ENCODE measurements around the gene MAP2K3. TPM values are rescaled to one million over a fixed set of nuclear protein-coding genes. Genes with fewer than 3 reads are reported as not detected.
A peak's percentile ranks its signal among the peaks of the same experiment; 100 is the strongest.

MAP2K3 gene
- total and polyA plus RNA-seq, 9 donors = 9.1 to 45.5 (median 17.6) TPM

GRCh38 chr17:21299981-21300600, 15.6 kb downstream of the MAP2K3 start:
- H3K36me3 ChIP-seq = no peaks in the 10 kb centered on the region
- no peak overlapping the region for H3K4me3 ChIP-seq
- no peak for DNase-seq
- TF ChIP-seq, protein P1, sequence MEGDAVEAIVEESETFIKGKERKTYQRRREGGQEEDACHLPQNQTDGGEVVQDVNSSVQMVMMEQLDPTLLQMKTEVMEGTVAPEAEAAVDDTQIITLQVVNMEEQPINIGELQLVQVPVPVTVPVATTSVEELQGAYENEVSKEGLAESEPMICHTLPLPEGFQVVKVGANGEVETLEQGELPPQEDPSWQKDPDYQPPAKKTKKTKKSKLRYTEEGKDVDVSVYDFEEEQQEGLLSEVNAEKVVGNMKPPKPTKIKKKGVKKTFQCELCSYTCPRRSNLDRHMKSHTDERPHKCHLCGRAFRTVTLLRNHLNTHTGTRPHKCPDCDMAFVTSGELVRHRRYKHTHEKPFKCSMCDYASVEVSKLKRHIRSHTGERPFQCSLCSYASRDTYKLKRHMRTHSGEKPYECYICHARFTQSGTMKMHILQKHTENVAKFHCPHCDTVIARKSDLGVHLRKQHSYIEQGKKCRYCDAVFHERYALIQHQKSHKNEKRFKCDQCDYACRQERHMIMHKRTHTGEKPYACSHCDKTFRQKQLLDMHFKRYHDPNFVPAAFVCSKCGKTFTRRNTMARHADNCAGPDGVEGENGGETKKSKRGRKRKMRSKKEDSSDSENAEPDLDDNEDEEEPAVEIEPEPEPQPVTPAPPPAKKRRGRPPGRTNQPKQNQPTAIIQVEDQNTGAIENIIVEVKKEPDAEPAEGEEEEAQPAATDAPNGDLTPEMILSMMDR (IDR thresholded peaks at IDR 0.05) = no peak
- no peaks in the 10 kb centered on the region for H3K4me1 ChIP-seq (ENCODE audit: insufficient read depth)
- no peak overlapping the region for H3K27ac ChIP-seq
- H3K27me3 ChIP-seq = no peaks in the 10 kb centered on the region
- intact Hi-C loops (cut with DNase I) = loop anchor here in 1 of 4 donors (10.0 kb wide), 1 partner anchor 1415 kb away; no protein-coding TSS in a partner anchor
- WGBS, 3 donors = 54 to 62% (median 57%) methylated on average over 7 of the region's 7 CpGs
- no peaks in the 10 kb centered on the region for H3K9me3 ChIP-seq

DNA sequence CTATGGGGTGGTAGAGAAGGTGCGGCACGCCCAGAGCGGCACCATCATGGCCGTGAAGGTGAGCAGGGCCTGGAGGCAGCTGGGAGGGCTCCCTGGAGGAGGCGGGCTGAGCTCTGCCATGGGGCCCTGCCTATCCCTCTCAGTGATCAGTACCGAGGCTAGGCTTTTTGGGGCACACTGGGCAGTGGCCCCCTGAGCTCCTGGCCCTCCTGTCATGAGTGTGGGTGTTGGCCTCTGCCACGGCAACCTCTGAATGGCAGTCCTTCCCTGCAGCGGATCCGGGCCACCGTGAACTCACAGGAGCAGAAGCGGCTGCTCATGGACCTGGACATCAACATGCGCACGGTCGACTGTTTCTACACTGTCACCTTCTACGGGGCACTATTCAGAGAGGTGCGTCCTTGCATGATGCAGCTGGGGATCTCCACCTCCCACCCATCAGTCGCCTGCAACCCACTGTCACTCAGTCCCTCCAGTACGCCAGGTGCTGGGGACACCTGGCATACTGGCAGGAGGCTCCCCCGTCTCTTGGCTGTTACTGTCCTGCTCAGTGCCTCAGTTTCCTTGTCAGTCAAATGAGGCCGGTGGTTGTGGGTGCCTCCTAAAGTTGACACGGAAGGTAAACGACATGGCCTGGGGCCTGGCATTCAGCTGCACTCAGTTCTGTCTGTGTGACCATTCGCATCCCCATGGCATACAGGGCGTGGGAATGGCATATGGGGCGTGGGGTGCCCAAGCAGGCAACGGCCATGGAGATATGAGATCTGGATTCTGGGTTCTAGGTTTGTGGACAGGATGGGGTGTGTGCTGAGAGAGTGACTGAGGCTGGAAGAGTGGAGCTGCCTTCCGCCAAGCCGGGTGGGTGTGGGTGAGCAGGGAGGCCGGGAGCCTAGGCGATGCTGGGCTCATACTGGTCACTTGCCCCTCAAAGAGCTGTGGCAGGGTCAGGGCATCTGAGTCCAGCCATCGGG, 16.4 kb downstream of the MAP2K3 start:
- no peak overlapping the region for H3K4me3 ChIP-seq
- no peak overlapping the region for H3K27ac ChIP-seq
- DNase-seq = peak in 1 of 5 donors; percentile 21
- no peaks in the 10 kb centered on the region for H3K9me3 ChIP-seq
- WGBS, 3 donors = 72 to 75% (median 74%) methylated on average over 31 of the region's 31 CpGs
- no peaks in the 10 kb centered on the region for H3K4me1 ChIP-seq (ENCODE audit: insufficient read depth)
- H3K36me3 ChIP-seq = no peaks in the 10 kb centered on the region
- intact Hi-C loops (cut with DNase I) = no loop called here
- H3K27me3 ChIP-seq = no peaks in the 10 kb centered on the region
- TF ChIP-seq, protein P1 (IDR thresholded peaks at IDR 0.05) = no peak
- TF ChIP-seq EP300 (IDR thresholded peaks at IDR 0.05) (no peak), POLR2A (IDR thresholded peaks at IDR 0.05) (no peak)

DNA sequence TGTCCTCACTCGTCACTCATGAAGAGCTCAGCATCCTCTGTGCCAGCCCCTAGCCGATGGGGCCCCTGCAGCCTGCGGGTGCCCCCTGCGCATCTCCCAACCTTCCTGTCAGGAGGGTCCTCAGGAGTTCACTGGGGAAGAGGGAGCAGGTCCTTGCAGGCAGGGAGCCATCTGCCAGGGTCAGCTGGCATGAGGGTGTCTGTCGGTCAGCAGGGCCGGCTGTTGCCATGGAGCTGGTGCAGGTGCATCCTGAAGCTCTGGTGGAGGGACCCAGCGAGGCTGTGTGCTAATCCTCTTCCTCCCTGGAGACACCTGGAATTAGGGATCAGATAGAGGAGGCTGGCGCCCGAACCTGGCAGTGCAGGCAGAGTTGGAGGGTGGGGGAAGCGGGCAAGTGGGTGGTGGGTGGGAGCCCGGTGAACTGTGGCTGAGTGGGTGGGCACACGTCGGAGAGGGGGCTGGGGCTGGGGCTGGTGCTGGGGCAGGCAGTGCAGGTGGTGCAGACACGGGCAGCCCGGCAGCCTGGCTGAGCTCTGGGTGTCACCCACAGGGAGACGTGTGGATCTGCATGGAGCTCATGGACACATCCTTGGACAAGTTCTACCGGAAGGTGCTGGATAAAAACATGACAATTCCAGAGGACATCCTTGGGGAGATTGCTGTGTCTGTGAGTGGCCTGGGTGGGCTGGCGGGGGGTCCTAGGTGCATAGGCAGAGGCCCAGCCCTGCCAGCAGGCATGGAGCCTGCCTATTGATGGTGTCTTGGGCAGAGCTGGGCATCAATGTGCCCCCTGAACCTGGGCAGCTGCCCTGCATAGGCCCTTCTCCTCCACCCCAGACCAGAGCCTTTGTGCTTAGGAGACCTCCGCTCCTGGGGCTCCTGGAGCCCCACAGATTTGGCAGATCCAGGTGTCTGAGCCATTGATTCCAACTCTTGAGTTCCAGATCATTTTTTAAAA, 17.4 kb downstream of the MAP2K3 start:
- DNase-seq = peak in 1 of 5 donors; percentile 23
- H3K27ac ChIP-seq = no peak overlapping the region
- no peaks in the 10 kb centered on the region for H3K27me3 ChIP-seq
- H3K4me1 ChIP-seq (ENCODE audit: insufficient read depth) = no peaks in the 10 kb centered on the region
- H3K36me3 ChIP-seq = no peaks in the 10 kb centered on the region
- intact Hi-C loops (cut with DNase I) = no loop called here
- H3K9me3 ChIP-seq = no peaks in the 10 kb centered on the region
- H3K4me3 ChIP-seq = no peak overlapping the region
- TF ChIP-seq EP300 (IDR thresholded peaks at IDR 0.05) = no peak
- no peak for TF ChIP-seq POLR2A (IDR thresholded peaks at IDR 0.05)
- TF ChIP-seq, protein P1 (IDR thresholded peaks at IDR 0.05) = no peak
- 71 to 77% (median 73%) methylated on average over 18 to 19 of the region's 19 CpGs for WGBS, 3 donors

Data from ovary (tissue), 9 donors.